ENCODE results near the gene FHL2. TPM values are rescaled to one million over a fixed set of nuclear protein-coding genes. Genes with fewer than 3 reads are reported as not detected.
"Not testable (repeated sequence)": the region's sequence is repeated elsewhere in the genome, so short reads cannot be mapped to it uniquely, and the experiment has no call there.

The FHL2 gene
- total RNA-seq, 1 donor from 2014 or later, result 5.5 TPM

DNA sequence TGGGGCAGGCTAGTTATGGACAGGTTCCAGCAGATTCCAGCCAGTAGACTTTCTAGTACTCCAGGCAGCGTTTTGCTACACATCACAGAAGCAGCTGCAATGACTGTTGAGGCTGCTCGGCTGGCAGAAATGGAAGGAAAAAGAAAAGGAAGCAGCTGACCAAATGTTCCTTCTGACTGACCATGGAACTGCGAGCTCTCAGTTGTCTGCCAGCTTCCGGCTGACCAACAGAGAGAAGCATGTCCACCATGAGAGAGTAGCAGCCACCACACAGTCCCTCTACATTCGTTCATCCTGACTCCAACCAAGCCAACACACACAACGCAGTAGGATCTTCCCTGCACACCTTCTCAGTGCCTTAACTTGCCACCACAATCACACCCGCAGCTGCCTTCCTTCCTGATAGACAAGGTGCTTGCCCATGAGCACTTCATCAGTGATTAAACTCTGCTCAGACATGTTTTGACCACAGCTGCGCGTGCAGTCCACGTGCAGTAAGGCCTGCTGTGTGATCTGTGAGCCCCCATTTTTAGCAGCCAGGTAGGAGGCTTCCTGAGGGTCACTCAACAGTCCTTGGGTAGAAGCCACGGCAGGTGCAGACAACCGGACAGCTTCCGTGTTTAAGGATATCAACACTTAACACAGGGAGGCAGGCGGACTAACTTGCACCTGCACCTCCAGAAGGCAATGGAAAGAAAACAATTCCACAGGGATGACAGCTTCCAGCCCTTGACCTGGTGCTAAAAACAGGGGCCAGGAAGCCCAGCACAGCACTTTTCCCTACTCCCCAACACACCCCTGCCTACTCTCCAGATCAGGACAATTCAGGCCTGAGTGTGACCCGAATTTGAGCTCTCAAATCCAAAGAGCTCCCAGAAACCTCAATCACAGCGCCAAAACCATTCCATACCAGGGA, 70.3 kb downstream of the FHL2 start:
- no peak for DNase-seq
- Histone ChIP-seq H3K9me3 (no peaks in the 10 kb centered on the region), H3K4me3 (peak overlapping the region; percentile 65), H3K36me3 (no peaks in the 10 kb centered on the region), H3K4me1 (peaks cover 21% of the 10 kb centered on the region), H3K27ac (peak overlapping the region; percentile 80), H3K27me3 (ENCODE audit: low read depth) (no peaks in the 10 kb centered on the region)
- ATAC-seq, result peak; percentile 29 to 31
- intact Hi-C loops (cut with DNase I), result no loop called here
- TF ChIP-seq, protein P1, sequence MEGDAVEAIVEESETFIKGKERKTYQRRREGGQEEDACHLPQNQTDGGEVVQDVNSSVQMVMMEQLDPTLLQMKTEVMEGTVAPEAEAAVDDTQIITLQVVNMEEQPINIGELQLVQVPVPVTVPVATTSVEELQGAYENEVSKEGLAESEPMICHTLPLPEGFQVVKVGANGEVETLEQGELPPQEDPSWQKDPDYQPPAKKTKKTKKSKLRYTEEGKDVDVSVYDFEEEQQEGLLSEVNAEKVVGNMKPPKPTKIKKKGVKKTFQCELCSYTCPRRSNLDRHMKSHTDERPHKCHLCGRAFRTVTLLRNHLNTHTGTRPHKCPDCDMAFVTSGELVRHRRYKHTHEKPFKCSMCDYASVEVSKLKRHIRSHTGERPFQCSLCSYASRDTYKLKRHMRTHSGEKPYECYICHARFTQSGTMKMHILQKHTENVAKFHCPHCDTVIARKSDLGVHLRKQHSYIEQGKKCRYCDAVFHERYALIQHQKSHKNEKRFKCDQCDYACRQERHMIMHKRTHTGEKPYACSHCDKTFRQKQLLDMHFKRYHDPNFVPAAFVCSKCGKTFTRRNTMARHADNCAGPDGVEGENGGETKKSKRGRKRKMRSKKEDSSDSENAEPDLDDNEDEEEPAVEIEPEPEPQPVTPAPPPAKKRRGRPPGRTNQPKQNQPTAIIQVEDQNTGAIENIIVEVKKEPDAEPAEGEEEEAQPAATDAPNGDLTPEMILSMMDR (IDR thresholded peaks at IDR 0.05), result no peak

DNA sequence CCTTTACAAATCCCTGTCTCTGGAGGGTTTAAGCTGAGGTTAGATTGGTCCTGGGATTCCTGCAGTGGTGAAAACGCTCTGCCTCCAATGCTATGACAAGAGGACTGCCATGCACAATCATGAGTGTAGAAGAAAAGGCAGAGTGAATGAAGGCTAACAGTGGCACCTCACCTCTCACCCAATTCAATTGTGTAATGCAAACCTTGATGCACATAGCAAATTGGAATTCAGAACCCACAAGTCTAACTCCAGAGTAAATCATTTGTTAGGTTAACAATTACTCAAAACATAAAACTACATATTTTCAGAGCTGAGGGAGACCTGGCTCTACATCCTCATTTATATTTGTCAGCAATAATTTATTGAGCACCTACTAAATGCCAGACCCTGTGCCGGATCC, 71.2 kb downstream of the FHL2 start:
- Histone ChIP-seq H3K36me3 (no peaks in the 10 kb centered on the region), H3K4me1 (peaks cover 21% of the 10 kb centered on the region), H3K9me3 (no peaks in the 10 kb centered on the region), H3K27me3 (ENCODE audit: low read depth) (no peaks in the 10 kb centered on the region), H3K27ac (no peak overlapping the region), H3K4me3 (no peak overlapping the region)
- no peak for DNase-seq
- intact Hi-C loops (cut with DNase I), result no loop called here
- TF ChIP-seq, protein P1 (IDR thresholded peaks at IDR 0.05), result no peak
- ATAC-seq, result no peak

DNA sequence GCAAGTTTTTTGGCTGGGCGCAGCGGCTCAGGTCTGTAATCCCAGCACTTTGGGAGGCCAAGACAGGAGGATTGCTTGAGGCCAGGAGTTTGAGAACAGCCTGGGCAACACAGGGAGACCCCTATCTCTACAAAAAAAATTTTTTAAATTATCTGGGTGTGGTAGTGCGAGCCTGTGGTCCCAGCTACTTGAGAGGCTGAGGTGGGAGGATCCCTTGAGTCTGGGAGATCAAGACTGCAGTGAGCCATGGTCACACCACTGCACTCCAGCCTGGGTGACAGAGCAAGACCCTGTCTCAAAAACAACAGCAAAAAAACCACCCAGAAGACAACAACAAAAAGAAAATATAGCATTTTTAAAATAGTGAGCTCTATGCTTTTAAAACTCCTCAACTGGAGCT, 71.6 kb downstream of the FHL2 start:
- intact Hi-C loops (cut with DNase I); DNase-seq; H3K9me3 ChIP-seq; H3K36me3 ChIP-seq; H3K27ac ChIP-seq; H3K4me3 ChIP-seq; ATAC-seq; H3K27me3 ChIP-seq (ENCODE audit: low read depth): not testable (repeated sequence)
- H3K4me1 ChIP-seq, result peaks cover 21% of the 10 kb centered on the region

DNA sequence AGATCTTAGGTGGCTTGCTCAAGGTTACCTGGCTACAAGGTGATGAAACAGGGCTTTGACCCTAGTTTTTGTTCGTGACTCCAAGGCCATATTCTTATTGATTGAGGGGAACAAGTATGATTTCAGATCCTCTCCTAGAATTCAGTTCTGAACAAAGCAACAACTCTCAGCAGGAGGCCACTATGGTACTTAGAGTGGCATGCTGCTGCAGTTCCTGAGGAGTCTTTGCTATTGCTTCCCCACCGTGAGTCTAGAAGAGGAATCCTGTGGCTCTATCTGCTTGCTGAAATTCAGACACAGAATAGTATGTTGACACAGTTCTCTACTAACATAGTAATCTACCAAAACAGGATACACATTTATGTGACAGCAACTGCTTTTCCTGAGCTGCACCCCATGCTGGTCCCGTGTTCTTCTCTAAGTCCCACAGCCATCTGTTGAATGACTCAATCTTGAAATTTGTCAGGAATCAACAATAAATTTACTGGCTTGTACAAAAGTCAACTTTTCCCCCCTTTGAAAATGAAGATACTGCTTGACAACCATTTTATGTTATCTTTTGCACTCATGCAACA, 73.4 kb downstream of the FHL2 start:
- H3K4me1 ChIP-seq, result peaks cover 17% of the 10 kb centered on the region
- no peak overlapping the region for H3K27ac ChIP-seq
- H3K4me3 ChIP-seq, result no peak overlapping the region
- DNase-seq (no peak), ATAC-seq (no peak)
- intact Hi-C loops (cut with DNase I), result no loop called here
- H3K27me3 ChIP-seq (ENCODE audit: low read depth), result no peaks in the 10 kb centered on the region
- TF ChIP-seq, protein P1 (IDR thresholded peaks at IDR 0.05), result no peak
- H3K9me3 ChIP-seq, result no peaks in the 10 kb centered on the region
- no peaks in the 10 kb centered on the region for H3K36me3 ChIP-seq

DNA sequence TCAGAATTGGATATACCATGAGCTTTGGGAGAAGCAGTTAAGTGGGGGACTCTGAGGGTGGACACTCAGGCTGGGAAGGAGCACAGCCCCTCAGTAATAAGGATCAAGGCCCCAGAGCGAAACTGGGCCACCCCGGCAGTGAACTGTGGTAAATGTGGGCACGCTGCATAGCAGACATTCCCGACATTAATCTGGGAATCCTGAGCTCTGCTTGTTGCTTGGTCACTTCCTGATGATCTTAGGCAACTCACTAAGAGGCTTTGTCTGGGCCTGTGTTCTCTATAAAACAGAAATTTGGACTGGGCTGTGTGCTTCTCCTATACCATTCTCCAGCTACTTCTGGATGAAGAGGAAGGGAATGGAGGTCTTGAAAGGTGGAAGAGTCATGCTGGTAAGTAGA, 74.1 kb downstream of the FHL2 start:
- intact Hi-C loops (cut with DNase I), result no loop called here
- TF ChIP-seq, protein P1 (IDR thresholded peaks at IDR 0.05), result no peak
- no peak overlapping the region for H3K27ac ChIP-seq
- peaks cover 12% of the 10 kb centered on the region for H3K4me1 ChIP-seq
- no peaks in the 10 kb centered on the region for H3K27me3 ChIP-seq (ENCODE audit: low read depth)
- H3K9me3 ChIP-seq, result no peaks in the 10 kb centered on the region
- H3K4me3 ChIP-seq, result no peak overlapping the region
- DNase-seq (no peak), ATAC-seq (no peak)
- no peaks in the 10 kb centered on the region for H3K36me3 ChIP-seq

DNA sequence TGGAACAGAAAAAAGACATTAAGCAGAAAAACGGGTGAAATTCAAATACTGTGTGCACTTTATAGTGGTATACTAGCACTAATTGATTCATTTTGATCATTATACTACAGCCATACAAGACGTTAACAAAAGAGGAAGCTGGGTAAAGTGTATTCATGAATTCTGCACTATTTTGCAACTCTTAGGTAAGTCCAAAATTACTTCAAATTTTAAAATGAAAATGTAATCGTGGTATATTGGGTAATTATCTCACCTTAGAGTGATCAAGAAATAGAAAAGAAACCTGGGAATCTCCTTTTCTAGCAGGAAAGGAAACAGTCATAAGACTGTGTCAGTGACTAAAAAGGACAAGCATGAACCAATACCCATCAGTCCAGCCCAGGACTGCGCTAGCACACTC, 74.8 kb downstream of the FHL2 start:
- TF ChIP-seq, protein P1 (IDR thresholded peaks at IDR 0.05), result no peak
- ATAC-seq (no peak), DNase-seq (no peak)
- Histone ChIP-seq H3K9me3 (no peaks in the 10 kb centered on the region), H3K36me3 (no peaks in the 10 kb centered on the region), H3K27ac (no peak overlapping the region), H3K27me3 (ENCODE audit: low read depth) (no peaks in the 10 kb centered on the region), H3K4me3 (no peak overlapping the region), H3K4me1 (peaks cover 12% of the 10 kb centered on the region)
- intact Hi-C loops (cut with DNase I), result no loop called here

All from lower lobe of right lung (tissue), 2 donors.